Stimulated activated CD8-positive, alpha-beta memory T cell treated with anti-CD3 and anti-CD28 coated beads, Interleukin-7, amount 100 ng/mL, for 24 hours (primary cell): ENCODE measurements around the gene NPNT.

Experiments used
- DNase-seq: peaks from one replicate; pipeline ENCODE4 v3.0.0-alpha.2; 2020; ENCODE audit warnings: low read depth

The NPNT gene

GRCh38 chr4:105970371-105970770, 75.1 kb downstream of the NPNT start:
- DNase-seq, result no peak

GRCh38 chr4:105971036-105971435, 75.8 kb downstream of the NPNT start:
- DNase-seq, result no peak

GRCh38 chr4:105972946-105973621, 77.8 kb downstream of the NPNT start:
- DNase-seq, result no peak

GRCh38 chr4:105976915-105977314, 81.6 kb downstream of the NPNT start:
- DNase-seq, result no peak

DNA sequence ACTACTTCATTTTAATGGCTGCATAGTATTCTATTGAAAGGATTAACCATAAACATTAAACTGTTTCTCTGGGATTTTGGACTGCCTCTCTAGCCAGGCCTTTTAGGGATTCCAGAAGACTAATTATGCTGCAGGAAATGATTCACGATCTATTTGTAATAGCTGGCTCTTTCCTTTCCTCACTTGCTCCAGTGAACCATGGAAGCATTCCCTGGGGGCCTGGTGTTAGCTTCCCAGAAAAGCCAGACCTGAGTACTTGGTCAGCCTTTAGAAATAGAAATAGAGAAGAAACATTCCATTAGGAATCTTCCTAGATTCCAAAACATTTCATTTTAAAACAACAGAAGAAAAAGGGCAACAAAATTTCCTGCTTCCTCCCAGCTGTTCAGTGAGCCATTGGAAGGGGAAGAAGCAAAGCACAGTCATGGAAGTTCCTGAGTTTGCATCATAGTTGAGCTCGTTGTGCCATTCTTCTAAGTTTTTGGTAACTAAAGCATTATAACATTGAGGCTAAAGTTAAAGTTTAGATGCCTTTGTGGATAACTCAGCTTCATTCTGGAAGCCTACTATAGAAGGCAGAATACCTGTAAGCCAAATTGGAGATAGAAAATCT, 83.5 kb downstream of the NPNT start:
- no peak for DNase-seq

- no peak for DNase-seq
These were observed 84.2 kb downstream of the NPNT start for GRCh38 chr4:105979506-105979905.

DNA sequence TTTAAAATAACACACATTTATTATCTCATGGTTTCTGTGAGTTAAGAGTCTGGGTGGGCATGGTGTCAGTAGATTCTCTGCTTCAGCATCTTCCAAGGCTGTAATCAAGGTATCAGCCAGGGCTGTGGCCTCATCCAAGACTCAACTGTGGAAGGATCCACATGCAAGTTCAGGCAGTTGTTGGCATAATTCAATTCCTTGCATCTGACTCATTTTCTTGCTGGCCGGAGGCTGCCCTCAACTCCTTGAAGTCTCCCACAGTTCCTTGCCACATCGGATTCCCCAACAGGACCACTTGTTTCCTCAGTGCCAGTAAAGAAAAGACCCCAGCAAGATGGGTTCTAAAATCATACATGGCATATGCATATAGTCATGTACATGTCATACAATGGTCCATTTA, 93.4 kb downstream of the NPNT start:
- DNase-seq, result no peak

GRCh38 chr4:105989485-105990242, 94.4 kb downstream of the NPNT start:
- no peak for DNase-seq

DNA sequence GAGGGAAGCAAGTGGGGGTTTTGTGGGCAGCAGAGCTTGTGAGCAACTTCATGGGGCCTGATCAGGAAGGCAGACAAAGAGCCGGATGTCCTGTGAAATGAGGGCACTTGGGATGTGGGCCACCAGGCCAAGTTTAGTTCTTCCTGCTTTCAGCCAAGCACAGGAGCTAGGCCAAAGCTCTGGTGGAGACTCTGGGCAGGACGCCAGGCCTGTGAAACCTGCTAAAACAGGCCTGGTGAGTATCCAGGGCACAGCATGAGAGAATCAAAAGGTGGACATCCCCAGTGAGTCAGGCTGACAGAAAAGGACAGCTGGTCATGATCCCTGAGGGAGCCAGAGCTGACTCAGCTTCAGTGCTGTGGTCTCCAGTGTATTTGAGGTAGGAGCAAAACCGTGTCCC, 95.7 kb downstream of the NPNT start:
- no peak for DNase-seq

- no peak for DNase-seq
These were observed 96.5 kb downstream of the NPNT start for GRCh38 chr4:105991726-105992125.

- DNase-seq, result no peak
These were observed 97.5 kb downstream of the NPNT start for GRCh38 chr4:105992641-105993305.

- no peak for DNase-seq
These were observed 98.8 kb downstream of the NPNT start for GRCh38 chr4:105994061-105994460.

GRCh38 chr4:105994841-105995501, 99.7 kb downstream of the NPNT start:
- DNase-seq, result no peak

DNA sequence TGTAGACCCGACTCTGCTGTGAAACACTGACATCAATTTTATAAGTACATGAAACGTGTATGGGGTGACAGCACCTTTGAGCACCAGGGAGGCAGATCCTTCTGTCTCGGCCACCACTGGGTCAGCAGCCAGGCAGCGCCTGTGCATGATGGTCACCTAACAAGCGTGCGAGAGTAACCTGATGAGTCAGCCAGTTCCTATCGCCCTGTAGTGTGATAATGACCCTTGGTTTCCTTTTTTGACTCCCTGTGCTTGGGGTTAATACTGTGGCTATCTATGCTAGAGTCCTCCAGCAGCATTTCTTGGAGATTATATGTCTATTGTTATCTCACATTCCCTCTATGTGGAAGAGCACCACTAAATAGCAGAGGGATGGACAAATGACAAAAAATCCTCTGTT, 101.6 kb downstream of the NPNT start:
- no peak for DNase-seq

GRCh38 chr4:105998171-105999063, 103.1 kb downstream of the NPNT start:
- DNase-seq, result no peak

GRCh38 chr4:106002994-106003393, 107.7 kb downstream of the NPNT start:
- DNase-seq, result no peak

DNA sequence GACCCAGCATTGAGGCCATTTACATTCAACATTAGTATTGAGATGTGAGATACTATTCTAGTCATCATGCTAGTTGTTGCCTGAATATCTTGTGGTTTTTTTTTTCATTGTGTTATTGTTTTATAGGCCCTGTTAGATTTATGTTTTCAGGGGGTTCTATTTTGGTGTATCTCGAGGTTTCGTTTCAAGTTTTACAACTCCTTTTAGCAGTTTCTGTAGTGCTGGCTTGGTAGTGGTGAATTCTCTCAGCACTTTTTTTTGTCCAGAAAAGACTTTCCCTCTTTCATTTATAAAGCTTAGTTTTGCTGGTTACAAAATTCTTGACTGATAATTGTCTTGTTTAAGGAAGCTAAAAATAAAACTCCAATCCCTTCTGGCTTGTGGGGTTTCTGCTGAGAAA, 115.5 kb downstream of the NPNT start:
- DNase-seq, result no peak

DNA sequence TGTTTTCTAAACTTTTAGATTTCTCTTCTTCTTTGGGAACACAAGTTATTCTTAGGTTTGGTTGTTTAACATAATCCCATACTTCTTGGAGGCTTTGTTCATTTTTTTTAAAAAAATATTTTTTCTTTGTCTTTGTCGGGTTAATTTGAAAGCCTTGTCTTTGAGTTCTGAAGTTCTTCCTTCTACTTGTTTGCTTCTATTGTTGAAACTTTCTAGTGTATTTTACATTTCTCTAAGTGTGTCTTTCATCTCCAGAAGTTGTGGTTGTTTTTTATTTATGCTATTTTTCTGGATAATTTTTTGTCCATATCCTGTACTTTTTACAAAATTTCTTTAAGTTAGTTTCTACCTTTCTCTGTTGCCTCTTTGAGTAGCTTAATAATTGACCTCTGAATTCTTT, 116.1 kb downstream of the NPNT start:
- no peak for DNase-seq

- no peak for DNase-seq
These were observed 122.7 kb downstream of the NPNT start for GRCh38 chr4:106017975-106018374.

GRCh38 chr4:106019771-106020170, 124.5 kb downstream of the NPNT start:
- no peak for DNase-seq
